PFSK-1 (cell line): ENCODE measurements around the gene LCP2.

Experiments
- FOXP2 ChIP-seq: optimal IDR thresholded peaks from 2 replicates; pipeline ENCODE3; 2011; ENCODE audit warnings: borderline replicate concordance, control low read depth, inconsistent platforms; ENCODE audit not compliant: insufficient read depth; ENCODE audit errors: extremely low read length, extremely low read depth
- POLR2AphosphoS5 ChIP-seq: IDR thresholded peaks from 2 replicates; pipeline ENCODE4 v1.6.1; 2012; ENCODE audit warnings: low read depth, mild to moderate bottlenecking, control low read depth, low read length, moderate library complexity
- SIN3A ChIP-seq: IDR thresholded peaks from 2 replicates; pipeline ENCODE4 v1.6.1; 2012; ENCODE audit warnings: mild to moderate bottlenecking, low read length, moderate library complexity, borderline replicate concordance; ENCODE audit not compliant: insufficient read depth
- TAF1 ChIP-seq: IDR thresholded peaks from 2 replicates; pipeline ENCODE4 v1.6.1; 2012; ENCODE audit warnings: low read length, control low read depth, borderline replicate concordance; ENCODE audit not compliant: insufficient read depth
- TF ChIP-seq, protein P1 (sequence below), 2 experiments: IDR thresholded peaks; 2 replicates each; pipeline versions ENCODE4 v1.6.1 to v1.8.0; 2011 to 2012; ENCODE audit warnings: low read depth in 2 of 2, low read length in 2 of 2, control low read depth in 1 of 2, inconsistent platforms in 1 of 2, mild to moderate bottlenecking in 1 of 2, moderate library complexity in 1 of 2; ENCODE audit not compliant: insufficient read depth in 1 of 2

DNA sequence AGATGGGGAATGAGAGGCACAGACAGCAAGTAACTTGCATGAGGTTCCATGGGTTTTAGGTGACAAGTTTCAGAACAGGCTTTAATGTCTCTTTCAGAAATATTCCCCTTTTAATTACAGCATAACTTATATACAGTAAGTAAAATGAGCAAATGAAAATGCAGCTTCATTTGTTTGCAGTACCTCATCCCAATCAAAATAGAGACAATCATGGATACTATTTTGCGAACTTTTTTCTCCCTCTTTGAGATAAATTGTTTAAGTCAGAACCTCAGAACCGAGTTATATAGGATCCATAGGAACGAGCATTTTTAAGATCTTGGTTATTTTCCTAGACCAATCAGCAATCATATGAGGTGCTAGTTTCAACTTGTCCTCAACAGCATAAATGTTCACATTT lies 3.5 kb downstream of the LCP2 start:
- no peak for TF ChIP-seq POLR2AphosphoS5
- TF ChIP-seq TAF1, result no peak
- no peak for TF ChIP-seq FOXP2
- TF ChIP-seq, protein P1, sequence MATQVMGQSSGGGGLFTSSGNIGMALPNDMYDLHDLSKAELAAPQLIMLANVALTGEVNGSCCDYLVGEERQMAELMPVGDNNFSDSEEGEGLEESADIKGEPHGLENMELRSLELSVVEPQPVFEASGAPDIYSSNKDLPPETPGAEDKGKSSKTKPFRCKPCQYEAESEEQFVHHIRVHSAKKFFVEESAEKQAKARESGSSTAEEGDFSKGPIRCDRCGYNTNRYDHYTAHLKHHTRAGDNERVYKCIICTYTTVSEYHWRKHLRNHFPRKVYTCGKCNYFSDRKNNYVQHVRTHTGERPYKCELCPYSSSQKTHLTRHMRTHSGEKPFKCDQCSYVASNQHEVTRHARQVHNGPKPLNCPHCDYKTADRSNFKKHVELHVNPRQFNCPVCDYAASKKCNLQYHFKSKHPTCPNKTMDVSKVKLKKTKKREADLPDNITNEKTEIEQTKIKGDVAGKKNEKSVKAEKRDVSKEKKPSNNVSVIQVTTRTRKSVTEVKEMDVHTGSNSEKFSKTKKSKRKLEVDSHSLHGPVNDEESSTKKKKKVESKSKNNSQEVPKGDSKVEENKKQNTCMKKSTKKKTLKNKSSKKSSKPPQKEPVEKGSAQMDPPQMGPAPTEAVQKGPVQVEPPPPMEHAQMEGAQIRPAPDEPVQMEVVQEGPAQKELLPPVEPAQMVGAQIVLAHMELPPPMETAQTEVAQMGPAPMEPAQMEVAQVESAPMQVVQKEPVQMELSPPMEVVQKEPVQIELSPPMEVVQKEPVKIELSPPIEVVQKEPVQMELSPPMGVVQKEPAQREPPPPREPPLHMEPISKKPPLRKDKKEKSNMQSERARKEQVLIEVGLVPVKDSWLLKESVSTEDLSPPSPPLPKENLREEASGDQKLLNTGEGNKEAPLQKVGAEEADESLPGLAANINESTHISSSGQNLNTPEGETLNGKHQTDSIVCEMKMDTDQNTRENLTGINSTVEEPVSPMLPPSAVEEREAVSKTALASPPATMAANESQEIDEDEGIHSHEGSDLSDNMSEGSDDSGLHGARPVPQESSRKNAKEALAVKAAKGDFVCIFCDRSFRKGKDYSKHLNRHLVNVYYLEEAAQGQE (IDR thresholded peaks at IDR 0.05; ENCODE audit: insufficient read depth in 1 of 2, low read depth in 2 of 2, low read length in 2 of 2), result no peak
- no peak for TF ChIP-seq SIN3A
